Stimulated activated memory B cell treated with anti-CD40 and anti-IgM and Interleukin-4, amounts not matched to agents 10 μg/mL and 1 μg/mL and 100 μg/mL, for 72 hours (primary cell): ENCODE data around the gene DEFB131A.
"Not testable (repeated sequence)": the region's sequence is repeated elsewhere in the genome, so short reads cannot be mapped to it uniquely, and the experiment has no call there.

Experiments used
- ATAC-seq: fragments of 150-1000 bp; cut with Tn5 transposase; 2 replicates; pipeline ENCODE4 v1.10.0; 2021
- H3K27ac Mint-ChIP-seq: one replicate; pipeline ENCODE4 v1.8.0; 2022; ENCODE audit warnings: mild to moderate bottlenecking, mixed read lengths
- H3K27me3 Mint-ChIP-seq: one replicate; pipeline ENCODE4 v1.8.0; 2022; ENCODE audit warnings: mixed read lengths
- H3K36me3 Mint-ChIP-seq: one replicate; pipeline ENCODE4 v1.8.0; 2022; ENCODE audit warnings: mixed read lengths
- H3K4me1 Mint-ChIP-seq: one replicate; pipeline ENCODE4 v1.8.0; 2022; ENCODE audit warnings: mixed read lengths
- H3K4me3 Mint-ChIP-seq: one replicate; pipeline ENCODE4 v1.8.0; 2022; ENCODE audit warnings: mild to moderate bottlenecking, moderate library complexity, mixed read lengths
- H3K9me3 Mint-ChIP-seq: one replicate; pipeline ENCODE4 v1.8.0; 2022; ENCODE audit warnings: mixed read lengths

DEFB131A gene

GRCh38 chr4:9444114-9444513 lies at the start of gene DEFB131A:
TSS of gene DEFB131A (plus strand) at chr4:9444414. CDS start at chr4:9444534, 120 bp downstream.
- not testable (repeated sequence) for H3K27me3 Mint-ChIP-seq

GRCh38 chr4:9405774-9406173 lies 38.4 kb upstream of the DEFB131A start:
- H3K4me1 Mint-ChIP-seq, H3K4me3 Mint-ChIP-seq, H3K27ac Mint-ChIP-seq, H3K36me3 Mint-ChIP-seq, H3K9me3 Mint-ChIP-seq, ATAC-seq, H3K27me3 Mint-ChIP-seq: not testable (repeated sequence)

More at GRCh38 chr4:9444114-9444513, at the start of gene DEFB131A:
- H3K9me3 Mint-ChIP-seq, H3K4me1 Mint-ChIP-seq, ATAC-seq, H3K27ac Mint-ChIP-seq, H3K36me3 Mint-ChIP-seq, H3K4me3 Mint-ChIP-seq: not testable (repeated sequence)

- not testable (repeated sequence) for H3K27ac Mint-ChIP-seq, H3K4me3 Mint-ChIP-seq, H3K4me1 Mint-ChIP-seq, H3K9me3 Mint-ChIP-seq, H3K36me3 Mint-ChIP-seq, H3K27me3 Mint-ChIP-seq, ATAC-seq
Measured at GRCh38 chr4:9406491-9406890, 37.7 kb upstream of the DEFB131A start.

- Mint-ChIP-seq H3K36me3 (no peaks in the 10 kb centered on the region), H3K27ac (no peak overlapping the region), H3K4me1 (no peaks in the 10 kb centered on the region), H3K27me3 (no peaks in the 10 kb centered on the region), H3K4me3 (no peak overlapping the region), H3K9me3 (peaks cover 10% of the 10 kb centered on the region)
- peak; percentile 43 for ATAC-seq
Measured at GRCh38 chr4:9409793-9410192, 34.4 kb upstream of the DEFB131A start.

GRCh38 chr4:9421884-9422455 lies 22.2 kb upstream of the DEFB131A start:
- not testable (repeated sequence) for H3K27ac Mint-ChIP-seq, ATAC-seq, H3K4me1 Mint-ChIP-seq, H3K9me3 Mint-ChIP-seq, H3K27me3 Mint-ChIP-seq, H3K4me3 Mint-ChIP-seq, H3K36me3 Mint-ChIP-seq

- not testable (repeated sequence) for H3K36me3 Mint-ChIP-seq, ATAC-seq, H3K4me1 Mint-ChIP-seq, H3K9me3 Mint-ChIP-seq, H3K27ac Mint-ChIP-seq, H3K4me3 Mint-ChIP-seq, H3K27me3 Mint-ChIP-seq
Measured at GRCh38 chr4:9425916-9426315, 18.3 kb upstream of the DEFB131A start.

- not testable (repeated sequence) for H3K4me1 Mint-ChIP-seq, ATAC-seq, H3K4me3 Mint-ChIP-seq, H3K27ac Mint-ChIP-seq, H3K36me3 Mint-ChIP-seq, H3K9me3 Mint-ChIP-seq, H3K27me3 Mint-ChIP-seq
Measured at GRCh38 chr4:9430061-9430460, 14.2 kb upstream of the DEFB131A start.

- H3K27me3 Mint-ChIP-seq, H3K36me3 Mint-ChIP-seq, H3K9me3 Mint-ChIP-seq, H3K4me1 Mint-ChIP-seq, ATAC-seq, H3K4me3 Mint-ChIP-seq, H3K27ac Mint-ChIP-seq: not testable (repeated sequence)
Measured at GRCh38 chr4:9433320-9433719, 10.9 kb upstream of the DEFB131A start.

GRCh38 chr4:9436728-9437127 lies 7.5 kb upstream of the DEFB131A start:
- H3K4me3 Mint-ChIP-seq, H3K27ac Mint-ChIP-seq, H3K27me3 Mint-ChIP-seq, H3K36me3 Mint-ChIP-seq, H3K9me3 Mint-ChIP-seq, ATAC-seq, H3K4me1 Mint-ChIP-seq: not testable (repeated sequence)

GRCh38 chr4:9442355-9442754 lies 1.9 kb upstream of the DEFB131A start:
- not testable (repeated sequence) for H3K27ac Mint-ChIP-seq, H3K9me3 Mint-ChIP-seq, ATAC-seq, H3K4me3 Mint-ChIP-seq, H3K36me3 Mint-ChIP-seq, H3K27me3 Mint-ChIP-seq, H3K4me1 Mint-ChIP-seq

- H3K27ac Mint-ChIP-seq, H3K4me3 Mint-ChIP-seq, ATAC-seq, H3K9me3 Mint-ChIP-seq, H3K27me3 Mint-ChIP-seq, H3K36me3 Mint-ChIP-seq, H3K4me1 Mint-ChIP-seq: not testable (repeated sequence)
Measured at GRCh38 chr4:9444681-9445080, 467 bp downstream of the DEFB131A start.

- not testable (repeated sequence) for H3K27me3 Mint-ChIP-seq, H3K27ac Mint-ChIP-seq, ATAC-seq, H3K4me3 Mint-ChIP-seq, H3K4me1 Mint-ChIP-seq, H3K36me3 Mint-ChIP-seq, H3K9me3 Mint-ChIP-seq
Measured at GRCh38 chr4:9452251-9452650, 8.0 kb downstream of the DEFB131A start.

- not testable (repeated sequence) for ATAC-seq, H3K27me3 Mint-ChIP-seq, H3K4me1 Mint-ChIP-seq, H3K27ac Mint-ChIP-seq, H3K36me3 Mint-ChIP-seq, H3K9me3 Mint-ChIP-seq, H3K4me3 Mint-ChIP-seq
Measured at GRCh38 chr4:9454284-9454683, 10.1 kb downstream of the DEFB131A start.

GRCh38 chr4:9455046-9455445 lies 10.8 kb downstream of the DEFB131A start:
- not testable (repeated sequence) for H3K27ac Mint-ChIP-seq, ATAC-seq, H3K9me3 Mint-ChIP-seq, H3K4me1 Mint-ChIP-seq, H3K4me3 Mint-ChIP-seq, H3K36me3 Mint-ChIP-seq, H3K27me3 Mint-ChIP-seq

- H3K4me1 Mint-ChIP-seq, H3K4me3 Mint-ChIP-seq, ATAC-seq, H3K27ac Mint-ChIP-seq, H3K36me3 Mint-ChIP-seq, H3K27me3 Mint-ChIP-seq, H3K9me3 Mint-ChIP-seq: not testable (repeated sequence)
Measured at GRCh38 chr4:9479466-9479865, 35.3 kb downstream of the DEFB131A start.

GRCh38 chr4:9480066-9480465 lies 35.9 kb downstream of the DEFB131A start:
- H3K27me3 Mint-ChIP-seq, H3K4me1 Mint-ChIP-seq, H3K9me3 Mint-ChIP-seq, H3K4me3 Mint-ChIP-seq, ATAC-seq, H3K27ac Mint-ChIP-seq, H3K36me3 Mint-ChIP-seq: not testable (repeated sequence)

GRCh38 chr4:9482871-9483270 lies 38.7 kb downstream of the DEFB131A start:
- not testable (repeated sequence) for H3K27ac Mint-ChIP-seq, H3K4me3 Mint-ChIP-seq, H3K4me1 Mint-ChIP-seq, H3K36me3 Mint-ChIP-seq, H3K27me3 Mint-ChIP-seq, H3K9me3 Mint-ChIP-seq, ATAC-seq
